NCI-H2171 treated with DMSO at 0.1 percent for 48 hours (cell line): ENCODE data around the gene TMEM266.

Source experiments
- DNase-seq: peaks from one replicate; lab custom pipeline; 2025; lab: John Stamatoyannopoulos, UW

Gene TMEM266

DNA sequence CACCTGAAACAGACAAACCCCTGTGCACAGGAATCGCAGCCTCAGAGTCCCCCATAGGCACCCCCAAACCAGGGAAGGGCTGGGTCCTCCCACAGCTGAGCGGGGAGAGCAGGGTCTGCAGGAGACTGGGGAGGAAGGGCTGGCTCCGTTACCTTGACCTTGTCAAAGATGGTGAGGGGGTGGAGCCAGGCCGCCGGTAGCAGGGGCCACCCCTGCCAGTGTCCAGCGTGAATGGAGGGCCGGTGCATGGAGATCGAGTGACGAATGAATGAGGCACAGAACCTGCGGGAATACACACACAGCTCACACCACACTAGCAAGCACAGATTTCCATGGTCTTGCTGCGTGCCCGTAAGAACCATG lies 102.2 kb downstream of the TMEM266 start:
- no peak for DNase-seq

DNA sequence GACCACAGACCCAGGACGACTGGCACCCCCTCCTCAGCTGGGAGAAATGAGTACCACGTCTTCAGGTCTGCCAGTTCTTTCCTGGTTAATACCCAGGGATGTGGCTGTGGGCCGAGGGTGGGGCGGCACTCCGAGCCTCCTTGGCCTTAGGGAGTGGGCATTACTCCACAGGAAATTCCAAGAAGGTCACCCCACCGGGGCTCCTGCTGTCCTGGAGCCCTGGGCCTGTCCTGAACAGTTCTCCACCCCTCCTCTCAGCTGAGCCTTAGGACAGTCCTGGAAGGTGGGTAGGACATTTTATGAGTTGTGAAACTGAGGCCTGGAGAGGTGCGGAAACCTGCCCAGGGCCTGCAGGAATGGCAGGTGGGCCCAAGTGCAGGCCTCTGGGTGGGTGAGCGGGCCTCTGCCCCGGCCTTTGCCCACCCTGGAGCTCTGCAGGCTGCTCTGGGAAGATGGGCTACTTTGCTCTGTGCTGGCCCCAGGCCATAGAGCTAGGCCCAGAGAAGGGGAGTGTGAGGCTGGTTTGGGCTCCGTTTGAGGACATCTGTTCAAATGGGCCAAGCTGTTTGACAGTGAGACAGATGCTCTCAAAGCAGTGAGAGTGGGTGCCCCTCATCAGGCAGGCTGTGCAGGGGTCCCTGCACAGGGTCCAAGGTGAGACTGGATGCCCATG lies 103.1 kb downstream of the TMEM266 start:
- peak; percentile 5 for DNase-seq

GRCh38 chr15:76163457-76164295 lies 103.9 kb downstream of the TMEM266 start:
- DNase-seq: no peak

- DNase-seq: no peak
Observed at GRCh38 chr15:76164602-76165001, 104.8 kb downstream of the TMEM266 start.

DNA sequence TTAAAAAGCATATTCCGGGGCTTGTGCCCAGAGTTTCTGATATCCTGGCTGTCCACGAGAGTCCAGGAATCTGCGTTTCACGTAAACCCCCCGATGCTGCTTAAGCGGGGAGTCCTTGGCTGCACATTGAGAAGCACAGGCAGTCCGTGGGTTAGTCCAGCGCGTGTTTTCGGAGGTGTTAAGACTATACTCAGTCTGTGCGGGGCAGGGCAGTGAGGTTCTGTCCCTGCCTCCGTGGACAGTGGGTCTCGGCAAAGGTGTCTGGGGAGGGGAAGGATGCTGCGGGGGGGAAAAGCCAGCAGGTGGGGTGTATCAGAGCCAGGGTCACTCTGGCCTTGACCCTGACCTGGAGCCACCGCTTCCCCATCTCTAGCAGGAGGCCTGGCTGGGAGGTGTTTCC lies 106.2 kb downstream of the TMEM266 start:
- no peak for DNase-seq

DNA sequence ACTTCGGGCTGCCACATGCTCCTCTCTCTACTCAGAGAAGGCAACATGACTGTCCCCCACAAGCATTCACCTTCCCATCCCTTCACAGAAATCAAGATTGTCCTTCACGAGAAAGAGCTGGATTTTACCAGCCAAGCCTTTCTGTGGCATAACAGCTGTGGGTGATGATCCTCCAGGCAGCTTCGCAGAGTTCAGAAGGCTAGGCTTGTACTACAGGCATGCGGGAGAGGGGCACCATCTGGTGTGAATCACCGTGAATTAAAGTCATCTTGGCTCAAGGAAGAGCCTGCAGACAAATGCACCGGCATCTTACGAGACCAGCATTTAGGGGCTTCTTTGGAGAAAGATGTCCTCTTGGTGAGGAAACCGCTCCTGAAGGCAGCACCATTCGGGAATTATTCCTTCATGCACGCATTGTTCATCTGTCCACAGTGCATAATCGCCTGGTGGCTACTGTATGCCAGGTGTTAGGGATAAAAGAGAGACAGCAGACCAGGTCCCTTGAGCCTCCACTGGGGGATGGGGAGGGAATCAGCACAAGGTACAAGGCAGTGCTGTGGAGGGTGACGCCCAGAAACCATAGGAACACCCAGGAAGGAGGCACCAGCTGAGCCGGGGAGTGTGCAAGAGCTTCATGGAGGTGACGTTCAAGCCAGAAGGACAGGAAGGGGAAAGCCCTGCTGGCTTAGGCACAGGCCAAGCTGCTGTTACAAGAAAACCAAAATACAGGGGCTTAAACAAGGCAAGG lies 108.6 kb downstream of the TMEM266 start:
- peak; percentile 87 for DNase-seq

- DNase-seq: peak; percentile 67
Observed at GRCh38 chr15:76169018-76169417, 109.2 kb downstream of the TMEM266 start.

GRCh38 chr15:76169911-76170800 lies 110.4 kb downstream of the TMEM266 start:
- no peak for DNase-seq

- DNase-seq: peak; percentile 91
Observed at GRCh38 chr15:76172782-76173181, 113.0 kb downstream of the TMEM266 start.

DNA sequence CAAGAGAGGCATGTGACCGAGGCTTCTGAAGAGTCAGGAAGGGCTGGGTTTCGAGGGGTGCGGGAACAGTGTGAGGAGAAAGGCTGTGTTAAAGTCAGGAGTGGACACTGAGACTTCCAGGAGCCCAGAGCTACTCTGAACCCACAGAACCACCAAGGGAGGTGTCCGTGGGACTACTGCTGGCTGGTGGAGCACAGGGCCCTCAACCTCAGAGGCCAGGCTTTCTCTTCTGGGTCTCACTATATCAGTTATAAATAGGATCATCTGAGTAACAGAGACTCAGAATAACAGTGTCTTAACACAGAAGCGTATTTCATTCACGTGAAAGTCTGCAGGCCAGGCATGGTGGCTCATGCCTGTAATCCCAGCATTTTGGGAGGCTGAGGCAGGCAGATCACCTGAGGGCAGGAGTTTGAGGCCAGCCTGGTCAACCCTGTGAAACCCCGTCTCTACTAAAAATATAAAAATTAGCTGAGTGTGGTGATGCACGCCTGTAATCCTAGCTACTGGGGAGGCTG lies 113.6 kb downstream of the TMEM266 start:
- no peak for DNase-seq

DNA sequence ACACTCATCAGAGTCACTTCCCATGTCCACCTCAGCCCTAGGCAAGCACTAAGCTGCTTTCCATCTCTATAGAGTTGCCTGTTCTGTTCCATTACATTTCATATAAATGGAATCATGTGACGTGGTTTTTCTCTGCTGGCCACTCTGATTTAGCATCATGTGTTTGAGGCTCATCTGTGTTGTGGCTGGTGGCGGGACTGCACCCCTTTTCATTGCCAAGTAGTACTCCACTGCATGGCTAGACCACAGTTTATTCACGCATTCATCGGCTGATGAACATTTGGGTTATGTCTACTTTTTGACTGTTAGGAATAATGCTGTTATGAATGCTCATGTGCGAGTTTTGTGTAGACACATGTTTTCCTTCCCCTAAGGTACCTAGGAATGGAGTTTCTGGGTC lies 114.9 kb downstream of the TMEM266 start:
- DNase-seq: no peak

DNA sequence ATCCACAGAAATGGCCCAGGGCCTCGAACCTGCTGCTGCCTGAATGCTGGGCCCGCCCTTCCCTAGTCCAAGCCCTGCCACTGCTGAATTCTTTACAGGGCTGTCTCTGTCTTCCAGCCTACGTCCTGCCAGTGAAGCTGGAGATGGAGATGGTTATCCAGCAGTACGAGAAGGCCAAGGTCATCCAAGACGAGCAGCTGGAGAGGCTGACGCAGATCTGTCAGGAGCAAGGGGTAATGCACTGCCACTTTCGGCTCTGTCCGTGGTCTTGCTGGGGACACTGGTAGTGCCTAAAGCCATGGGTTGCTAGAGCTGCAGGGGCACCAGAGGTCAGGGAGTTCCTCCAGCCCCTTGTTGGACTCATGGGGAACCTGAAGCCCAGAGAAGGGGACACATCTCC lies 115.7 kb downstream of the TMEM266 start:
- no peak for DNase-seq

- DNase-seq: no peak
Observed at GRCh38 chr15:76176059-76176458, 116.3 kb downstream of the TMEM266 start.

GRCh38 chr15:76176487-76177085 lies 116.8 kb downstream of the TMEM266 start:
- DNase-seq: no peak

- DNase-seq: no peak
Observed at GRCh38 chr15:76177491-76178040, 117.8 kb downstream of the TMEM266 start.

DNA sequence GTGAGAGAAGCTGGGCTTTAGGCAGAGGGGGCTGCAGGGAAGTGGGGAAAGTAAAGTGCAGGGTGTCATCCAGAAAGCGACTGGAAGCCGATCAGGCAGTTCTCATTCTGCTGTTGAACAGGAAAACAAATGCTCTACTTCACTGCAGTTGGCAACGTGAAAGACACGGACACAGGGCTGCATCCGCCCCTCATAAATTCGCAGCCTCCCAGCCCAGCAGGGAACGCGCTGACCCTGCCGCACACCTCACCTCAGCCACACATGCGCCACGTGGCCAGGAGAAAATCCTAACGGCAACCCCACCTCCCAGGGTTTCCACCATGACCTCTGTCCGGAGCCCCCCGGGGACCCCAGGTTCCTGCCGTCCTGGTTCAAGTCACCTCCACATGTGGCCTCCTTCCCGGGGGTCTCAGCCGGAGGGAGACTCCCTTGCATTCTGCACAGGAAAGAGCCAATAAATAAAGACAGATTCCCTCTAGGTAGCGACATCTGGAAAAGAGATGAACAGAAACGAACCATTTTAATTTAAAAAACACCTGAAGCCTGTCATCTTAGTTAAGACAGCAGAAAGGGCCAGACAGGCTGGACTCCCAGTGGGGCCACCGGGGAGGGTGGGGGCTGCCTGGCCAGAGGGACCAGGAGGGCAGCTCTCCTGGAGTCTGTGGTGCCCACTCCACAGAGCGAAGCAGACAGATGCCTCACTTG lies 118.7 kb downstream of the TMEM266 start:
- DNase-seq: no peak

- no peak for DNase-seq
Observed at GRCh38 chr15:76179023-76179422, 119.2 kb downstream of the TMEM266 start.

DNA sequence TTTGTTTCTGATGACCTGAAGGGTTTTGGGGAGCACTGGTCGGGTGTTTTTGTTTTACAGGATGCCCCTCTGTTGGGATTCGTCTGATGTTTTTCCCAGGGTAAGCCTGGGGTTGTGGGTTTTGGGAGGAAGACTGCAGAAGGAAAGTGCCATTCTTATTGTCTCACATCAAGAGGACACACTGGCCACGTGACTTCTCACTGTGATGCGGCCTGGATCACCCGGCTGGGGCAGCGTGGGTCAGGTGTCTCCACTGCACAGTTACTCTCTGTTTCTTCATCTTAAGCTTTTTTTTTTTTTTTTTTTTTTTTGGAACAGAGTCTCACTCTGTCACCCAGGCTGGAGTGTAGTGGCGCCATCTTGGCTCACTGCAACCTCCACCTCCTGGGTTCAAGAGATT lies 120.5 kb downstream of the TMEM266 start:
- no peak for DNase-seq

- no peak for DNase-seq
Observed at GRCh38 chr15:76181705-76182107, 121.9 kb downstream of the TMEM266 start.
